Thyroid gland (tissue), 4 donors: Measurements from ENCODE around the gene OAS3. TPM values are rescaled to one million over a fixed set of nuclear protein-coding genes. Genes with fewer than 3 reads are reported as not detected.

Experiments
- DNase-seq, 2 donors: peaks; one replicate each; pipeline ENCODE4 v3.0.0-alpha.2; 2019
- H3K27ac ChIP-seq, 3 donors: fragments of 200-600 bp; sonication (generic); 1 replicate in 2 of 3; 2 replicates in 1 of 3; pipeline ENCODE4 v1.5.1; 2016 to 2019; ENCODE audit warnings: mild to moderate bottlenecking in 1 of 3, moderate library complexity in 1 of 3
- H3K27me3 ChIP-seq: fragments of 200-600 bp; sonication (generic); one replicate; pipeline ENCODE4 v1.5.1; 2019
- H3K36me3 ChIP-seq, 2 donors: fragments of 200-600 bp; sonication (generic); one replicate each; pipeline ENCODE4 v1.5.1; 2016 to 2019
- H3K4me1 ChIP-seq, 2 donors: fragments of 200-600 bp; sonication (generic); one replicate each; pipeline ENCODE4 v1.5.1; 2017 to 2019
- H3K4me3 ChIP-seq, 3 donors: fragments of 200-600 bp; sonication (generic); replicated peaks in 1 of 3; 1 replicate in 2 of 3; 2 replicates in 1 of 3; pipeline ENCODE4 v1.5.1; 2016; ENCODE audit warnings: mild to moderate bottlenecking in 1 of 3
- H3K9me3 ChIP-seq: fragments of 200-600 bp; sonication (generic); one replicate; pipeline ENCODE4 v1.5.1; 2017
- CTCF ChIP-seq, 6 experiments: fragments of 200-600 bp in 3 of 6; fragments of 450-650 bp in 3 of 6; sonication (generic) in 3 of 6; IDR thresholded peaks; one replicate each; pipeline ENCODE4 v1.5.1; 2016 to 2019; ENCODE audit warnings: antibody characterized with exemption in 6 of 6, mild to moderate bottlenecking in 2 of 6, inconsistent platforms in 1 of 6, moderate library complexity in 1 of 6
- POLR2A ChIP-seq, 2 donors: fragments of 450-650 bp; IDR thresholded peaks; one replicate each; pipeline ENCODE4 v1.6.1; 2017; ENCODE audit warnings: antibody characterized with exemption in 2 of 2, mild to moderate bottlenecking in 2 of 2, moderate library complexity in 1 of 2
- WGBS, 2 donors: methylation state at CpG; one replicate each; pipeline ENCODE4 v1.1.5; 2017; 5-methylcytosine and 5-hydroxymethylcytosine counted together
- intact Hi-C: fragments of 100-400 bp; cut with DNase I; formaldehyde crosslinking; loops from one replicate; pipeline ENCODE4 v1.15.1; 2023
- total RNA-seq, 4 donors: library from RNA; depleted of rRNA; stranded (reverse); fragments of >200 nt; gene quantifications; one replicate each; pipeline ENCODE4 v1.2.3, GENCODE V29; 2016

OAS3 gene
- total RNA-seq, 4 donors from 2014 or later = 3.0 to 7.4 (median 5.7) TPM

GRCh38 chr12:113003636-113004035, 65.4 kb downstream of the OAS3 start:
- Histone ChIP-seq H3K27me3 (no peaks in the 10 kb centered on the region), H3K4me1 (no peaks in the 10 kb centered on the region), H3K9me3 (no peaks in the 10 kb centered on the region), H3K36me3 (peaks cover 0 to 1% of the 10 kb centered on the region in 2 donors), H3K27ac (no peak overlapping the region), H3K4me3 (no peak overlapping the region)
- TF ChIP-seq POLR2A (IDR thresholded peaks at IDR 0.05) = no peak
- TF ChIP-seq CTCF (IDR thresholded peaks at IDR 0.05) = no peak
- WGBS, 2 donors = 80 to 83% methylated on average over 9 of the region's 9 CpGs
- DNase-seq = no peak
- intact Hi-C loops = no loop called here

GRCh38 chr12:113005762-113006161, 67.5 kb downstream of the OAS3 start:
- WGBS, 2 donors = 82% methylated on average over 4 of the region's 4 CpGs
- no peak for DNase-seq
- H3K9me3 ChIP-seq = no peaks in the 10 kb centered on the region
- H3K36me3 ChIP-seq = no peaks in the 10 kb centered on the region
- H3K27ac ChIP-seq = no peak overlapping the region
- TF ChIP-seq POLR2A (IDR thresholded peaks at IDR 0.05) (no peak), CTCF (IDR thresholded peaks at IDR 0.05) (no peak)
- H3K4me3 ChIP-seq = no peak overlapping the region
- no peaks in the 10 kb centered on the region for H3K4me1 ChIP-seq
- no peaks in the 10 kb centered on the region for H3K27me3 ChIP-seq
- intact Hi-C loops = no loop called here

- intact Hi-C loops = no loop called here
- 82 to 89% methylated on average over 7 of the region's 7 CpGs for WGBS, 2 donors
- H3K4me3 ChIP-seq = no peak overlapping the region
- no peaks in the 10 kb centered on the region for H3K4me1 ChIP-seq
- no peak overlapping the region for H3K27ac ChIP-seq
- H3K27me3 ChIP-seq = no peaks in the 10 kb centered on the region
- no peaks in the 10 kb centered on the region for H3K36me3 ChIP-seq
- H3K9me3 ChIP-seq = no peaks in the 10 kb centered on the region
- TF ChIP-seq CTCF (IDR thresholded peaks at IDR 0.05) (no peak), POLR2A (IDR thresholded peaks at IDR 0.05) (no peak)
- no peak for DNase-seq
Measured at GRCh38 chr12:113006206-113006605, 67.9 kb downstream of the OAS3 start.

- 88 to 98% methylated on average over 6 of the region's 6 CpGs for WGBS, 2 donors
- DNase-seq = no peak
- no peaks in the 10 kb centered on the region for H3K9me3 ChIP-seq
- TF ChIP-seq POLR2A (IDR thresholded peaks at IDR 0.05) = no peak
- H3K27me3 ChIP-seq = no peaks in the 10 kb centered on the region
- no peaks in the 10 kb centered on the region for H3K4me1 ChIP-seq
- H3K36me3 ChIP-seq = no peaks in the 10 kb centered on the region
- intact Hi-C loops = no loop called here
- H3K27ac ChIP-seq = no peak overlapping the region
- H3K4me3 ChIP-seq = no peak overlapping the region
Measured at GRCh38 chr12:113006641-113007040, 68.4 kb downstream of the OAS3 start.

- WGBS, 2 donors = 85 to 94% methylated on average over 4 of the region's 4 CpGs
Measured at GRCh38 chr12:113007166-113007565, 68.9 kb downstream of the OAS3 start.

More at GRCh38 chr12:113007166-113007565, 68.9 kb downstream of the OAS3 start:
- TF ChIP-seq POLR2A (IDR thresholded peaks at IDR 0.05) = no peak
- TF ChIP-seq CTCF (IDR thresholded peaks at IDR 0.05) = no peak
- Histone ChIP-seq H3K36me3 (no peaks in the 10 kb centered on the region), H3K9me3 (no peaks in the 10 kb centered on the region), H3K27me3 (no peaks in the 10 kb centered on the region), H3K4me3 (no peak overlapping the region), H3K27ac (no peak overlapping the region), H3K4me1 (no peaks in the 10 kb centered on the region)
- DNase-seq = no peak
- intact Hi-C loops = no loop called here
